Trophoblast cell (in vitro differentiated cells and primary cell): ENCODE measurements around the gene MIS18A. TPM values are rescaled to one million over a fixed set of nuclear protein-coding genes. Genes with fewer than 3 reads are reported as not detected.

Experiments
- DNase-seq, 2 donors: peaks; one replicate each; pipeline ENCODE4 v3.0.0-alpha.2; 2016
- H2AFZ ChIP-seq: 2 replicates; pipeline ENCODE4 v1.6.1; 2013; ENCODE audit warnings: low read length, moderate library complexity, mild to moderate bottlenecking; ENCODE audit not compliant: insufficient read depth, poor library complexity
- H2AK5ac ChIP-seq: 2 replicates; pipeline ENCODE4 v1.6.1; 2013; ENCODE audit warnings: mild to moderate bottlenecking, low read length
- H2BK120ac ChIP-seq: 2 replicates; pipeline ENCODE4 v1.6.1; 2013; ENCODE audit warnings: low read length, mild to moderate bottlenecking, moderate library complexity; ENCODE audit not compliant: insufficient read depth, poor library complexity
- H2BK12ac ChIP-seq: 2 replicates; pipeline ENCODE4 v1.6.1; 2013; ENCODE audit warnings: mild to moderate bottlenecking, low read length, moderate library complexity
- H2BK5ac ChIP-seq: 2 replicates; pipeline ENCODE4 v1.6.1; 2013; ENCODE audit warnings: low read length, low read depth, moderate library complexity, mild to moderate bottlenecking; ENCODE audit not compliant: poor library complexity
- H3K14ac ChIP-seq: 2 replicates; pipeline ENCODE4 v1.6.1; 2013; ENCODE audit warnings: mild to moderate bottlenecking, low read length
- H3K18ac ChIP-seq: 2 replicates; pipeline ENCODE4 v1.6.1; 2013; ENCODE audit warnings: mild to moderate bottlenecking, low read length
- H3K23ac ChIP-seq: 2 replicates; pipeline ENCODE4 v1.6.1; 2013; ENCODE audit warnings: low read length
- H3K27ac ChIP-seq: 2 replicates; pipeline ENCODE4 v1.5.1; 2013; ENCODE audit warnings: low read depth, mild to moderate bottlenecking, inconsistent platforms, low read length, moderate library complexity
- H3K27me3 ChIP-seq: 2 replicates; pipeline ENCODE4 v1.6.1; 2013; ENCODE audit warnings: inconsistent platforms, mild to moderate bottlenecking, low read length, moderate library complexity; ENCODE audit not compliant: insufficient read depth
- H3K36me3 ChIP-seq, 2 experiments: 1 replicate in 1 of 2; 2 replicates in 1 of 2; pipeline ENCODE4 v1.6.1; 2013; ENCODE audit warnings: low read length in 2 of 2, mild to moderate bottlenecking in 2 of 2, moderate library complexity in 1 of 2; ENCODE audit not compliant: insufficient read depth in 2 of 2, control insufficient read depth in 1 of 2
- H3K4ac ChIP-seq: 2 replicates; pipeline ENCODE4 v1.6.1; 2013; ENCODE audit warnings: low read depth, mild to moderate bottlenecking, low read length, moderate library complexity
- H3K4me1 ChIP-seq, 2 experiments: 1 replicate in 1 of 2; 2 replicates in 1 of 2; pipeline ENCODE4 v1.6.1; 2013; ENCODE audit warnings: low read length in 2 of 2, mild to moderate bottlenecking in 2 of 2, moderate library complexity in 1 of 2; ENCODE audit not compliant: insufficient read depth in 2 of 2, control insufficient read depth in 1 of 2
- H3K4me2 ChIP-seq: 2 replicates; pipeline ENCODE4 v1.6.1; 2013; ENCODE audit warnings: inconsistent platforms, mild to moderate bottlenecking, low read length, moderate library complexity
- H3K4me3 ChIP-seq: 2 replicates; pipeline ENCODE4 v1.5.1; 2013; ENCODE audit warnings: mild to moderate bottlenecking, low read depth, low read length, inconsistent platforms
- H3K79me1 ChIP-seq: one replicate; pipeline ENCODE4 v1.6.1; 2013; ENCODE audit warnings: low read length
- H3K79me2 ChIP-seq: 2 replicates; pipeline ENCODE4 v1.6.1; 2013; ENCODE audit warnings: low read length, mild to moderate bottlenecking; ENCODE audit not compliant: control insufficient read depth, insufficient read depth, poor library complexity
- H3K9ac ChIP-seq: 2 replicates; pipeline ENCODE4 v1.6.1; 2013; ENCODE audit warnings: mild to moderate bottlenecking, low read length
- H3K9me3 ChIP-seq: 2 replicates; pipeline ENCODE4 v1.6.1; 2013; ENCODE audit warnings: low read depth, mild to moderate bottlenecking, control low read depth, inconsistent platforms, low read length; ENCODE audit not compliant: insufficient read depth
- H4K12ac ChIP-seq: 2 replicates; pipeline ENCODE4 v1.6.1; 2013; ENCODE audit warnings: low read depth, mild to moderate bottlenecking, low read length, moderate library complexity
- H4K8ac ChIP-seq: 2 replicates; pipeline ENCODE4 v1.6.1; 2013; ENCODE audit warnings: low read depth, mild to moderate bottlenecking, low read length, moderate library complexity
- H4K91ac ChIP-seq: one replicate; pipeline ENCODE4 v1.6.1; 2013; ENCODE audit warnings: low read depth, mild to moderate bottlenecking, low read length, moderate library complexity
- WGBS: extraction: QIAGEN DNeasy Blood & Tissue Kit; methylation state at CpG from one replicate; pipeline ENCODE4 v1.1.7; 2013; ENCODE audit warnings: missing lambda C conversion rate; ENCODE audit not compliant: insufficient read length, insufficient coverage; ENCODE audit errors: extremely low coverage; 5-methylcytosine and 5-hydroxymethylcytosine counted together
- polyA plus RNA-seq: library from polyadenylated mRNA; stranded (reverse); fragments of 200-250 nt; gene quantifications from 2 replicates; pipeline ENCODE4 v1.2.3, GENCODE V29; 2013

MIS18A gene
- polyA plus RNA-seq, result 26.5 and 27.5 TPM in 2 replicates

GRCh38 chr21:32278518-32279376 lies at the start of gene MIS18A:
MIS18A (minus strand) TSS chr21:32279049; CDS start chr21:32279014, 35 bp downstream.
- H3K9me3 ChIP-seq, result no peaks in the 10 kb centered on the region
- no CpG with 5 or more reads among the region's 69 CpGs for WGBS
- H3K4me1 ChIP-seq, result peaks cover 5% of the 10 kb centered on the region in 2 experiments
- H3K27me3 ChIP-seq, result no peaks in the 10 kb centered on the region
- H3K9ac ChIP-seq, result peak within 1 kb of the TSS; percentile 61
- peak within 1 kb of the TSS; percentile 55 for H3K18ac ChIP-seq
- peak; percentile 98 to 99 for DNase-seq
- peaks cover 3% of the 10 kb centered on the region for H3K79me2 ChIP-seq
- H2BK120ac ChIP-seq, result no peak within 1 kb of the TSS
- peaks cover 2% of the 10 kb centered on the region in 2 experiments for H3K36me3 ChIP-seq
- no peak within 1 kb of the TSS for H3K23ac ChIP-seq
- H3K4me3 ChIP-seq, result peak within 1 kb of the TSS; percentile 94
- H2BK5ac ChIP-seq, result no peak within 1 kb of the TSS
- no peak within 1 kb of the TSS for H2AK5ac ChIP-seq
- peak within 1 kb of the TSS; percentile 90 for H4K8ac ChIP-seq
- H4K12ac ChIP-seq, result peak within 1 kb of the TSS; percentile 71
- no peak within 1 kb of the TSS for H3K27ac ChIP-seq
- H3K4ac ChIP-seq, result peak within 1 kb of the TSS; percentile 19
- peak within 1 kb of the TSS; percentile 43 for H3K14ac ChIP-seq
- H2AFZ ChIP-seq, result peak within 1 kb of the TSS; percentile 89
- H4K91ac ChIP-seq, result peak within 1 kb of the TSS; percentile 52
- H3K79me1 ChIP-seq, result peaks cover 6% of the 10 kb centered on the region
- H2BK12ac ChIP-seq, result no peak within 1 kb of the TSS
- peak within 1 kb of the TSS; percentile 83 for H3K4me2 ChIP-seq

- no CpG with 5 or more reads among the region's 3 CpGs for WGBS
- Histone ChIP-seq H3K9ac (no peak overlapping the region), H2AFZ (no peak overlapping the region), H3K36me3 (peaks cover 23 to 32% of the 10 kb centered on the region in 2 experiments), H3K27me3 (no peaks in the 10 kb centered on the region), H3K27ac (no peak overlapping the region), H3K14ac (no peak overlapping the region), H3K18ac (no peak overlapping the region), H3K4me2 (no peak overlapping the region), H3K4me1 (no peaks in the 10 kb centered on the region), H4K8ac (no peak overlapping the region), H3K9me3 (no peaks in the 10 kb centered on the region), H3K4me3 (no peak overlapping the region), H2AK5ac (no peak overlapping the region), H3K4ac (no peak overlapping the region), H4K91ac (no peak overlapping the region), H2BK120ac (no peak overlapping the region), H3K79me1 (no peaks in the 10 kb centered on the region), H4K12ac (no peak overlapping the region), H3K23ac (no peak overlapping the region), H3K79me2 (no peaks in the 10 kb centered on the region), H2BK5ac (no peak overlapping the region), H2BK12ac (no peak overlapping the region)
- DNase-seq, result no peak
Observed at GRCh38 chr21:32328595-32328994, 49.7 kb upstream of the MIS18A start.

GRCh38 chr21:32325706-32326105 lies 46.9 kb upstream of the MIS18A start:
- H3K4ac ChIP-seq, result no peak overlapping the region
- H3K18ac ChIP-seq, result no peak overlapping the region
- H2BK12ac ChIP-seq, result no peak overlapping the region
- no peak overlapping the region for H4K91ac ChIP-seq
- no peak for DNase-seq
- no peak overlapping the region for H3K4me3 ChIP-seq
- H3K14ac ChIP-seq, result no peak overlapping the region
- no peak overlapping the region for H3K4me2 ChIP-seq
- H2BK120ac ChIP-seq, result no peak overlapping the region
- H3K79me2 ChIP-seq, result no peaks in the 10 kb centered on the region
- H3K4me1 ChIP-seq, result no peaks in the 10 kb centered on the region
- WGBS, result no CpG with 5 or more reads among the region's 8 CpGs
- H3K9me3 ChIP-seq, result no peaks in the 10 kb centered on the region
- H2BK5ac ChIP-seq, result no peak overlapping the region
- H2AFZ ChIP-seq, result no peak overlapping the region
- H3K9ac ChIP-seq, result no peak overlapping the region
- no peak overlapping the region for H3K23ac ChIP-seq
- H3K79me1 ChIP-seq, result no peaks in the 10 kb centered on the region
- H3K36me3 ChIP-seq, result peaks cover 37 to 50% of the 10 kb centered on the region in 2 experiments
- no peak overlapping the region for H2AK5ac ChIP-seq
- H4K12ac ChIP-seq, result no peak overlapping the region
- no peaks in the 10 kb centered on the region for H3K27me3 ChIP-seq
- no peak overlapping the region for H4K8ac ChIP-seq
- no peak overlapping the region for H3K27ac ChIP-seq

GRCh38 chr21:32322676-32323075 lies 43.8 kb upstream of the MIS18A start:
- Histone ChIP-seq H3K79me2 (no peaks in the 10 kb centered on the region), H3K79me1 (no peaks in the 10 kb centered on the region), H4K8ac (no peak overlapping the region), H2BK5ac (no peak overlapping the region), H3K9ac (no peak overlapping the region), H3K18ac (no peak overlapping the region), H4K91ac (no peak overlapping the region), H4K12ac (no peak overlapping the region), H3K4me1 (no peaks in the 10 kb centered on the region), H3K9me3 (no peaks in the 10 kb centered on the region), H2AK5ac (no peak overlapping the region), H3K14ac (no peak overlapping the region), H2AFZ (no peak overlapping the region), H3K27me3 (no peaks in the 10 kb centered on the region), H2BK12ac (no peak overlapping the region), H3K4ac (no peak overlapping the region), H3K23ac (no peak overlapping the region), H3K4me2 (no peak overlapping the region), H3K36me3 (peaks cover 53 to 68% of the 10 kb centered on the region in 2 experiments), H3K4me3 (no peak overlapping the region), H3K27ac (no peak overlapping the region), H2BK120ac (no peak overlapping the region)
- no CpG with 5 or more reads among the region's 10 CpGs for WGBS
- no peak for DNase-seq
